RPMI8226 (cell line): ENCODE results near the gene MCTP1.

ENCODE experiments used
- DNase-seq: peaks from one replicate; pipeline ENCODE4 v3.0.0-alpha.2; 2015

MCTP1 gene

DNA sequence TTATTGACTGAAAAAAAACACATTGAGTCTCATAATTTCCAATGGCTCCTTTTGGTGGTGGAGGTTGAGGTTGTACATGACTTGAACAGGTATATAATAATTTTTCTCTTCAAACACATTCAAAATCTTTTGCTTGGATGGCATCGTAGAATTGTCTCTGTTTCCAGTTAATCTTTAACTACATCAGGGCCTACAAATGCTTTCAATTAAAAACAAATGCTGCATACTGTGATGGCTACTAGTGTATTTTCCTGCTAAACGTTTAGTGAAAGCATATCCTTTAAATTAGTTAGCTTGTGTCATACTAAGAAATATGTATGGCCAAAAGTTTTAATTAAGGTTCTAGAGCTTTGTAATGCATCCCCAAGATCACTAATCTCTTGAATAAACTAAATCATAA lies 352.6 kb downstream of the MCTP1 start:
- no peak for DNase-seq

DNA sequence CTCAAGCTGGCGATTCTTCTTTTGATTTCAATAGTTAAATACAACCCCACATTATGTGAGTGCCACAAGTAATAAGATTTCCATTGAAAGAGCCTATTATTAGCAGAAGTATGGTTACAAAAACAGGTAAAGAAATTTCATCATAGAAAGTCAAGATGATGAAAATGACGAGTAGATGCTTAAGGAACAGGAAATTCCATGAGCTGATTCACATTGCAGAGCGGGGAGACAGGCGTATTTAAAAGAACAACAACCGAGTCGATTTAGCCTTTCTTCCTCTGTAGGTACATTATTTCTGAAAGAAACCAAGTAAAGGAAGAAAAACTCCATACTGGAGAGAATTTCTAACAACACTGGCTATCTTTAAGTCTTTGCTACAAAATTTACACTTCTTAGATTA lies 356.0 kb downstream of the MCTP1 start:
- no peak for DNase-seq

DNA sequence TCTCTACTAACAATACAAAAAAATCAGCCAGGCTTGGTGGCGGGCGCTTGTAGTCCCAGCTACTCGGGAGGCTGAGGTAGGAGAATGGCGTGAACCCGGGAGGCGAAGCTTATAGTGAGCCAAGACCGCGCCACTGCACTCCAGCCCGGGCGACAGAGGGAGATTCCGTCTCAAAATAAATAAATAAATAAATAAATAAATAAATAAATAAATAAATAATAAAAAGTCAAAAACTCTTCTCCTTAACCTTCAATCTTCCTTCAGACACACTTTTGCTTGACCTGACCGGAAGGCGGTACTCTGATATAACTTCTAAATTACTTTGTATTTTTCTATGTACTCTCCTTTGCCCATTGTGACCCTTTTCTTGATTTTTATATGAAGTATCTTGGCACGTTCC lies 364.3 kb downstream of the MCTP1 start:
- no peak for DNase-seq

DNA sequence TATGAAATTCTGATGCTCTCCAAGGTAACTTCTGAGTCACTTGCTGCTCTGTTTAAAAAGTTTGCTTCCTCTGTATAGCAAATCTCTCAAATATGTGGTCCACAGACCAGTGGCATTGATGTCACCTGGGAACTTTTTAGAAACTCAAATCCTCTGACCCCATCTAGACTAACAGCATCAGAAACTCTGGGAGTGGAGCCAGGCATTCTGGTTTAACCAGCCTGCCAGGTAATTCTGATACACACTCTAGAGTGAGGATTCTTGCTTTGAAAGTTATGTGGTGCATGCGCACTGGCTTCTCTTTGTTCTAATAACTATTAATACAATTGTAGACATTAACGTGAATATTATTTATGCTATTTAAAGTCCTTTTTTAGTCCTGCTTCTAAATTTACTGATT lies 368.3 kb downstream of the MCTP1 start:
- DNase-seq = no peak

DNA sequence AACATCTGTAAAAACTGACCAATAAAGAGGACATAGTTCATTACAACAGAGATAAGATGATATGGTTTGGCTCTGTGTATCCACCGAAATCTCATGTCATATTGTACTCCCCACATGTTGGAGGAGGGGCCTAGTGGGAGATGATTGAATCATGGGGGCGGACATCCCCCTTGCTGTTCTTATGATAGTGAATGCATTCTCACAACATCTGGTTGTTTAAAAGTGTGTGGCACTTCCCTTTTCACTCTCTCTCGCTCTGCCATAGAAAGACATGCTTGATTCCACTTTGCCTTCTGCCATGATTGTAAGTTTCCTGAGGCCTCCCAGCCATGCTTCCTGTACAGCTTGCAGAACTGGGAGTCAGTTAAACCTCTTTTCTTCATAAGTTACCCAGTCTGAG lies 373.6 kb downstream of the MCTP1 start:
- DNase-seq = no peak

DNA sequence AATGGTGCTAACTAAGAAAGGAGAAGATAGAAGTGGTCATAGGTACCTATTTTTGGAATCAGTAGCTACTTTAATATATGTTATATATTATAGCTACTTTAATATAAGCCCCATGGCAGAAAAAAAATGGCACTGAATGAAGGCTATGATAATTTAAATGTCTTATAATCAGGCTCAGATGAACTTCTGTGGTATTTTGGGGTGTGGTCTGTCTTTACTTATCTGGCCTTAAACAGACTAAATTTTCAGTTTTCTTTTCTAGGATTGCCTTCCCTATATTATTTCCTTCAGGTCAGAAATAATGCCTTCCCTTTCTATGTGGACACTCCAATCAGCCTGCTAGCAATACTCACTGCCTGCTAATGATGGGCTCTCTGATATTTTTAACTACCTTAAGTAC lies 374.2 kb downstream of the MCTP1 start:
- DNase-seq = no peak

DNA sequence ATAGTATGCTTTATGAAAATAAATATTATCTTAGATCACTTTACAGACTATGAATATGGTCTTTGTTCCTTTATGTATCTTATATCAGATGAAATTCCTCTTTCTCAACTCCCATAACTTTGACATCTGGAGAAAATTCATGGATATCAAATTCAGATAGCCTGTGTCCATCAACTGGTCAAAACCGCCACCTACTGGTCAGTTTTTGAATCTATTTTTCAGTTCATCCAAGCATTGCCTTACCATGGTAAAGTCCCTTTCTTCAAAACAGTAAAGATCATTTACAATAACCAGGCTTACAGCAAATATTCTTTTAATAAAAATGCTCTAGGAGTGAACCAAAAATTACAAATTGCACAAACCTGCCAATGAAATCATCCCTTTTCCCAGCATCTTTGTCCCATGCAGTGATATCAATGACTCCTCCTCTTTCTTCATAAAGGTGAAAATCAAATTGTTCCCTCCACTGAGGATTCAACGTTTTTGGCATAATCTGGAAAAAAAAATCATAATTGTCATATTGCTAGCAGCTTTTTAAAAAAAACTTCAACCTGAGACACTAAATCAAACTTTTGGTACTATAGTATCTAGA lies 375.9 kb downstream of the MCTP1 start:
- peak; percentile 50 for DNase-seq

DNA sequence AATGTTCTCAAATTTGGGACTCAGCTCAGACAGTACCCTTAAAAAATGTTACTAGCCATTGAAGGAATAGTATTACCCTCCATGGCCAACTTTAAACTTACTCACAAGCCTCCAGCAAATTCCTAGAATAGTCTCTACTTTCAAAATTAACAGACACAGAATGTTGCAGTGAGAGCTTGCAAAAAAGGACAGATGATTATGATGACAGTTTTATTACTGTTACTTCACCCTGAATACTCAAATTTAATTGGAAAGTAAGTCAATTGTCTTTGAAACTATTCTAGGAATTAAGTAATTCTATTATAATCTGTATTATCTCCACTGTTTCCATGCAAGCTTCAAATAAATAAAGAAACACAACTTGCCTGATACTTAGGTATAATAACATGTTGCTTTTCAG lies 378.1 kb downstream of the MCTP1 start:
- DNase-seq = no peak

DNA sequence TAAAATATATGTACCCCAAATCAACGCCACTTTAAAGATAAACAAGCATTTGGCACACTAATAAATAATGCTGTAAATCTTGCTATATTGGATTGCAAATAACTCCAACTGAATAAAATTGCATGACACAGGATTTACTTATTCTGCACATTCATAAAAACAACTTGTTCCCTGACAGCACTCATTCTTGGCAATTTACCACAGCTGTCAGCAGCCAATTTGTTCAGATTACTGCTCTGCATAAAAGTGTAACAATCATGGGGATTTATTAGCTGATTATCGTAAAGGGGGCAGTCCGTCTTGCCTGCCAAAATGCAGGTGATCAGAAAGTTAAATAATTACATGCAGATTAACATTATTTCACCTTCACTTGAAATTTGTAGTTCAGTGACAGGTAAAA lies 381.2 kb downstream of the MCTP1 start:
- DNase-seq = no peak

DNA sequence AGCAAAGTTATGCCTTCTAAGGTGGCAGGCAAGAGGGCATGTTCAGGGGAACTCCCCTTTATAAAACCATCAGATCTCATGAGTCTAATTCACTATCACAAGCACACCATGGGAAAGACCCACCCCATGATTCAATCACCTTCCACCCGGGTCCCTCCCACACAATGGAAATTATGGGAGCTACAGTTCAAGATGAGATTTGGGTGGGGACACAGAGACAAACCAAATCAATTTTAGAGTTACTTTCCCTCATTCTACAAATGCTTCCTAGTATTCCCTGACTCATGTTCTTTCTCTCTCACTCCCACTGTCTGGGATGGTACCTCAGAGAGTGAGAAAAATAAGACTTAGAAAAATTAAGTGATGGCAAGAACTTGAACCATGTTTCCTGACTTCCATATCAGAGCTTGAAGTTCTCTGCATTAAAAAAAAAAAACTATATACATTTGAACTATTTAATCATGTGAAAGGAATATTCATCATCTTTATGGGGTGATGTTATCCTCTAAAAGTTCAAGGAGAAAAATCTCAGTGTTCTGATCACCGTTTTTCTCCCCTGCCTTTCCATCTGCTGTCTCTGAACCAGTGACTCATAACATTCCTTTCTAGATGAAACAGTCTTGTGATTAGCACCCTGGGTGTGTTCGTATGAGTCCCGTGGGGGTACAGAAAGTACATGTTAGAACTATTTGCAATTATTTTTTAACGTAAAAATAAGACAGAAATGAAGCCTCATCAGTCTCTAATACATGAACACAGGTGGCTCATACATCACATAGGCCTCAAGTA lies 383.5 kb downstream of the MCTP1 start:
- no peak for DNase-seq

DNA sequence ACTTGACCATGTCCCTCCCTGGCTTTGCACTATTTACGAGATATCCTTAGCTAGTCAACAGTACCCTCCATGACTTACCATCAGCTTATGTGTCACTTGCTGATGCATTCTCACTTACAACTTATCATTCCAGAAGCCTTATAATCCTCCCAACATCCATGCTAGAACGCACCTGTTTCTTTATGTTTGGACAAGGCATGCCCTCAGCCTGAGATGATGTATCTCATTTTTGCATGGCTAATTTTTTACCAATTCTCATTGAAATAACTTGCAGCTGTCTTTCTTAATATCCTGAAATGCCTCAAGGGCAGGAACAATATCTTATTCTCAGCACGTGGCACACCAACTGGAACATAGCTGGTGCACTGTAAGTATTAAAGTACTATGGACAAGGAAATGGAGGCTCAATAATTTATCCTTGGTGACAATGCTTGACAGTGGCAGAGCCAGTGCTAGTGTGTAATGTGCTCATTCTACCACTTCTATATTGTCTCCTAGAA lies 384.8 kb downstream of the MCTP1 start:
- DNase-seq = no peak

DNA sequence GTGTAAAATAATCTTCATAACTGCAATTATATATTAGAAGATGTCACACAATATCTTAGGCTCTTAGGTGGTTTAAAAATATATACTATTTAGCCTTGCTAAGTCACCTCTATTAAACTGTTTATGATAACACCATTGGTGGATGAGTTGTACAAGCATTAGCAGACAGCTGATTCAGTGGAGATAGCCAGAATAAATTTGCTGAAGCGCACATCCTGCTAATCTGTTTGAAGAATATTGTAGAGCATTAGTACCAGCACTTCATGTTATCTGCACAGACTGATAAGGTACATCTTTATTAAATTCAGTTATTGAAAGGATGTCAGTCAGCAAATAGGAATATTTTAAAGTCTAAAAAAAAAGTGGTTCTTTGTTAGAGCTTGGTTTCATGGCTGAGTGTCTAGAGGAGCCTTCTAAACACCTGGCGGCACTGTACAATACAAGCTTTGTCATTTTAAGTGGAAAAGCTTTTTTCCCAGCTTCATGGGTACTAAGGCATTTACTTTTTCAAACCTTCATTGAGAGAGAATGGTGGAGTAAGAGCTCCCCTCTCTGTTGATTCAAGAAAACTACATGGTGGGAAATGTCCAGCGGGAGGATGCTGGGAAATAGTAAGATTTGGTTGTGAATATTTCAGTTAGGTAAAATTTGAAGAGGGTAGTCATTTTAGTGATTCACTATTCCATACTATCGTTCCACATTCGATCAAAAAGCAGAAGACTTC lies 391.3 kb downstream of the MCTP1 start:
- DNase-seq = no peak

DNA sequence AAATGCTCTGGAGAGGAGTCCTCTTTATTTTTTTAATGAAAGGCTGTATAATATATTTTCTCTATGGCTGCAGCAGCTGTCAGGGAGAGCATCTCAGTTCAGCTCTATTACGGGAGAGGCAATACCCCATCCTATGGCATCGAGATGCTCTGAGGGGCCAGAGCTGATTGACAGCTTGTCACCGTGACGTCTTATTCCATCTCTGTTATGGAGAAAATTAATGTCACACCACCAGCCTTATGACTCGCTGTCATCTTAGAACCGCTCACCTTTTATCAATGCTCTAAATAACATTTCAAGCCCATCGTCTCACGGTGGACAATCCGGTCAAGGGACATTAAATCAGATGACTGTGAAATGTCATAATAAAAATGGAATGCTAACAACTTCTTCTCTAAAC lies 392.9 kb downstream of the MCTP1 start:
- no peak for DNase-seq

DNA sequence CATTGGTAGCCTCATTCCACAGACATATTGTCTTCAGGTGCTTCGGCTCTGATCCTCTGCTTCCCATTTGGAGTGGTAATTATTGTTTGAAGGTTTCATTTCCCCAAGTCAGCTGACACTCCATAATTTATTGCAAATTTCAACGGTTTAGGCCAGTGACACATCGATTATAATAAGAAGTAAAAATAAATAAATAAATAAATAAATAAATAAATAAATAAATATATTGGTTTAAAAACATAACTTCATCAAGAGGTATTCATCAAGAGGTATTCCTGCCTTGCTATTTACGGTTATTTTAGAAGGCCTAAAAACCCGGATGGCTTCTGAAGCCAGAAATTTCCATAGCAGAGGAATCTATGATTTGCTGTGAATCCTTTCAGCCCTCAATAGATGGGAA lies 393.3 kb downstream of the MCTP1 start:
- no peak for DNase-seq

DNA sequence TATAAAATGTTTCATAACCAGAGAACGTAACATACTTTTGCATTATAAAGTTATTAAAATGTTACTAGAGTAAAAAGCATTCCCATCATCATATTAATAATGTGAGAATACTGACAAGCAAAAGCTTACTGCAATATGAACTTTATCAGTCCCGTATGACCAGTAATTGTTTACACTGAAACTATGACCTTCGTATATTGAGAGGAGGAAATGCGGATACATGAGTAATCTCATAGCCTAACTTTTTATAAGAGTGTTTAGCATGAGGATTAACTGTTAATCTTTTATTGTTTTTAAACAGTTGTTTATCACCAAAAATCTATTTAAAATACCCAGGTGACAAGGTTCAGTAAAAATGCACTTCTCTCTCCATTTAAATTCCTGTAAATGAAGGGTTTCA lies 394.0 kb downstream of the MCTP1 start:
- DNase-seq = no peak

DNA sequence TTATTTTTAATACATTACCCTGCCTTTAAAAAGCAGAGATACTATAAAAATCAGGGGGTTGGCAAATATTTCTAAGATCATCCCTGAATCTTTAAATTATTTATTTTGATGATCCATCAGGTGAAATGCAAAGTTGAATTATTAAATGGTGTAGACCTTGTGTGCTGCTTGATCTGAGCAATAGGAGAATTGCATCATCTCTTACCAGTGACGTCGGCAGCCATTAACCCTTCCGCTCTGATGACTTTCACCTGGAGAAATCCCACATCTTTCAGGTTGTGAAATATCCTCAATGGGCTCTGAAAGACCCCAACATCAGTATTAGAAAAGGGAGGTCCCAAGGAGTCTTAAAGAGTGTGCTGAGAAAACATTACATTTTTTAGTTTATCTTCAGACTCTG lies 396.2 kb downstream of the MCTP1 start:
- no peak for DNase-seq

DNA sequence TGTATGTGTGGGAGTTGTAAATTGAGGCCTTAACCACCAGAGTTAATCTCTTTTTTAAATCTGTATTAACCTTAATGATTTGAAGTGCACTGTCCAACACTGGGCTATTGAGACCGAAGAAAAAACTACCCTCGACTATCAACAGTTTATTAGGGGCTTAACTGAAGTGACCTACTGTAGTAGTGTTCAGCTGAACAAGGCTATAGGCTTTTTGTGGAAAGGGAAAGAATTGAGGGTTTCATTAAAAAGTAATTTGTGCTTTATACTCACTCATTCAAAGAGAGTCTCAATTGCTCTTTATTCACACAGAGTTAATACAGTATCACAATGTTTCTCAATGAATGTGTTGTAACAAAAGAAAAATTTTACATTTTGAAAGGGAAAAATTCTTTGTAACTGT lies 399.0 kb downstream of the MCTP1 start:
- no peak for DNase-seq

DNA sequence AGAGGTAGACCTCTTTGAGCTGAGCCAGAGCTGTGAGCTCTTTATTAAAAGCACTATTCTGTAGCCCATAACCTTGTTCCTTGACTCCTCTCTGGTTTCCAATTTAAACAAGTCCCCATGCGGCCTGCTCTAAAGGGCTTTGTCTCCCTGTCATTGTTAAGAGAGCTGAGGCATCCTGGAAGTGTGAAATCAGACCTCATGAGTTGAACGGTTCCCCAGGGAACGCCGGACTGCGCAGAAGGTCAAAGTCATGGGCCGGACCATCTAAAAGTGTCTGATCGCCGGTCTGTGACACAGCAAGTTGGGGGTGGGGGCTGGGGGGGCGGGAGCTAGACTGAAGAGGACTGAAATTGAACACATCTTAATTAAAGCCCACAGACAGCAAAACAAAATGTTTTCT lies 400.6 kb downstream of the MCTP1 start:
- no peak for DNase-seq

DNA sequence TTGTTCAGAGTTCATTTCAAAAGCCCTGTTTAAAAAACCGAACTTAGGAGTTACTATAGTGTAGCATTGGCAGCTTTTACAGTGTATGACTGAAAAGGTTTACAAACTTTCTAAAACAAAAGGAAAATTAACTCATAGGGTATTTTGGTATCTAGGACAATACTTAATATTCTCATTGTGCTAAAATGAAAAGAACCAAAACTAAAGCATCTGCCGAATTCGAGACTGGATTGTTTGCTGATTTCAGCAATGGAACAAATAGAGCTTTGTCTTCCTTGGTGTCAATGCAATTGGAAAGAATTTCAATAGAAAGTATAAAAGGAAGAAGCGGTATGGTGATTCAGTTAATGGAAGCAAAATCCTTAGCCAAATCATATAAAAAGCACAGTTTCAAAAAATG lies 412.4 kb downstream of the MCTP1 start:
- DNase-seq = no peak

DNA sequence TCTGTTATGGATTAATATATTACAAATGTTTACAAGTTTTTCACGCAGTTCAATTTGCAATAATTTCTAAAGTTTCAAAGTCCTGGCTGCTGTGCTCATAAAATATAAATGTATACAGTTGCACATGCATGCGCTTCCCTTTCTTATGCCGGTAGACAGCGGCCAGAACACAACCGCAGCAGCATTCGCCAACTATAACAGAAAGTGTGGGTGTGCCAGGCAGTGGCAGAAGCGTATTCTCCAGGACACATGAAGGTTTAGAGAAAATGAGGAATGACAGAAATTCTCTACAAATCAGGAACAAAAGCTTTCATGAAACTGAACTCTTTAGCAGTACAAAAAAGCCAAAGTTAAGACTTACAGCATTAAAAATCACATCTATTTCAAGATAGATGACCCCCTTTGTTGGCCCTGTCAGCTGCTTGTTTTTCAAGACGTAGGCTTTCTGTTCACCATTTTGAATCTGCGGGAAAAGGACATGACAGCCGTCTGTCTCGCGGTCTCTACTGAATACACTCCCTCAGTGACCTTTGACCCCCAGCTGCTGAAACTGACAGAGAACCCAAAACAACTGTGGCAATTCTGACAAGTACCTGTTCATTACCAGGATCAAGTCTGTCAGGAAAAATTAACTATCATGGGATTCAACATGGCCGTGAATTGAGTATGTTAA lies 414.2 kb downstream of the MCTP1 start:
- DNase-seq = no peak

DNA sequence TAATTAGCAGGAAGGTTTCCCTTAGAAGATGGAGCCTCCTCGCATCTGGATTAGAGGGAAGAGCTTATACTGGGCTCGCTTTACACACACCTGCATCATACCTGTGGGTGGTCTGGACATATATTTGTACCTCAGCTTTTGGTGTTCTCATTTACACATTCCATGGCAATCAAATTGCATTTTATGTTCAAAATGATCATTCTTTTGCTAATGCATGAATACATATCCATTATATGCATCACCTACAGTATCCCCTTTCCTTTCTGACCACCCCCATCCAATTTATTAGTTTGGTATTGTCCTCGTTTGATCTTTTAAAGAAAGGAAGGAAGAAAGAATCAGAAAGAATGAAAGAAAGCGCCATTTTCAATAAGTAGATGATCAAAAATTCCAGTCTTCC lies 415.0 kb downstream of the MCTP1 start:
- DNase-seq = no peak

DNA sequence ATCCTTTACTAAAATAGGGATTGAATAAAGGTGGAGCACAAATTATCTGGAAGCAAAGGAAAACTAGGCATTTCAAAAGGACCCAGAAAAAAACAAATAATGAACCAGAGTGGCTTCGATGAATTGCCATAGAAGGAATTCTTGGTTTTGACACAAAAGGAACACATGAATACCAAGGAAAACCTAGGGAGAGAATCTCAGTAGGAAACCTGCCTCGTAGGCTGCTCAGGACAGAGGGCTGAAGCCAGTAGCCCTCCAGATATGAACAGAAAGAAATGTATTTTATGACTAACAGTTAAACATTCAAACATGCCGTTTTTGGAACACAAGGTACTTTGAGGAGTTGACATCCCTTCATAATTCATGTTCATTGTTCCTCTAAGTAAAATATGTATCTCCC lies 420.9 kb downstream of the MCTP1 start:
- DNase-seq = no peak

DNA sequence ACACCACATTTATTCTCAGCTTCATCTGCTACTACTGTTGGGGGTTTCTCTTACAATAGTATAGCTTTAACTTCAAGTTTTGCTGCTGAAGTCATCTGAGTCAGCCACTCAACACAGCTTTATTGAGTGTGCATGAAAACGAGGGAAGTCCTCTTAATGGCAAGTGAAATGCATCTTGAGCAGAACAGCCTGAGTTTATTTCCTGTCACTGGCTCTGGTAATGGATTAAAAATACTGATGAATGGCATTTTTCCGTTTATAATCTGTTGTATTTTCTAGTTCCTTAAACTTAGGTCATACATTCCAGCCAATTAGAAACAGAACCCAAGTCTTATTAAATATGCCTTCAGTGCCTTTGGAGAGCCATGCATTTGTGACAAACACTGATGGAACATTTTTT lies 427.8 kb downstream of the MCTP1 start:
- DNase-seq = no peak
